ENCODE measurements around the gene RAB40B.

RAB40B gene

GRCh38 chr17:82698974-82699442, 510 bp upstream of the RAB40B start:
- Histone ChIP-seq H3K27me3 (ENCODE audit: control insufficient read depth, insufficient read depth, low read length, poor library complexity, severe bottlenecking) (peaks cover 53% of the 10 kb centered on the region), H3K9me3 (ENCODE audit: control insufficient read depth, low read length) (no peaks in the 10 kb centered on the region), H3K4me1 (ENCODE audit: control insufficient read depth, insufficient read depth, low read length) (peaks cover 12% of the 10 kb centered on the region), H3K36me3 (ENCODE audit: control insufficient read depth, insufficient read depth, low read length) (no peaks in the 10 kb centered on the region), H3K4me3 (ENCODE audit: insufficient read depth, low read depth, low read length) (peak overlapping the region; percentile 56), H3K27ac (ENCODE audit: insufficient read depth, low read depth, low read length, poor library complexity, severe bottlenecking) (no peak overlapping the region)
- WGBS, 2 experiments, result 11 to 12% methylated on average over 45 of the region's 45 CpGs

DNA sequence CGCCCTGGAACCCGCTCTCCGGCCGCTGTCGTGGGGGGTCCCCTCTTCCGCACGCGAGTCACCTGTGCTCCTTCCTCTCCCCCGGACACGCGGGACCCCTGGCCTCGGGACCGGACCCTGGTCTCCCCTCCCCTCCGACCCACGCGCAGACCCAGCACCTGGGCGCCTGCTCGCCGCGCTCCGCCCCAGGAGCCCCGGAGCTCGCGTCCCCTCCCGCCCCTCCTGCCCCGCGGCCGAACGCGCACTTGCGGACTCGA, 762 bp downstream of the RAB40B start:
- H3K4me1 ChIP-seq (ENCODE audit: control insufficient read depth, insufficient read depth, low read length), result peaks cover 12% of the 10 kb centered on the region
- no peaks in the 10 kb centered on the region for H3K36me3 ChIP-seq (ENCODE audit: control insufficient read depth, insufficient read depth, low read length)
- peaks cover 53% of the 10 kb centered on the region for H3K27me3 ChIP-seq (ENCODE audit: control insufficient read depth, insufficient read depth, low read length, poor library complexity, severe bottlenecking)
- peak overlapping the region; percentile 61 for H3K4me3 ChIP-seq (ENCODE audit: insufficient read depth, low read depth, low read length)
- WGBS, 2 experiments, result 6 to 7% methylated on average over 32 of the region's 32 CpGs
- H3K27ac ChIP-seq (ENCODE audit: insufficient read depth, low read depth, low read length, poor library complexity, severe bottlenecking), result no peak overlapping the region
- H3K9me3 ChIP-seq (ENCODE audit: control insufficient read depth, low read length), result no peaks in the 10 kb centered on the region

DNA sequence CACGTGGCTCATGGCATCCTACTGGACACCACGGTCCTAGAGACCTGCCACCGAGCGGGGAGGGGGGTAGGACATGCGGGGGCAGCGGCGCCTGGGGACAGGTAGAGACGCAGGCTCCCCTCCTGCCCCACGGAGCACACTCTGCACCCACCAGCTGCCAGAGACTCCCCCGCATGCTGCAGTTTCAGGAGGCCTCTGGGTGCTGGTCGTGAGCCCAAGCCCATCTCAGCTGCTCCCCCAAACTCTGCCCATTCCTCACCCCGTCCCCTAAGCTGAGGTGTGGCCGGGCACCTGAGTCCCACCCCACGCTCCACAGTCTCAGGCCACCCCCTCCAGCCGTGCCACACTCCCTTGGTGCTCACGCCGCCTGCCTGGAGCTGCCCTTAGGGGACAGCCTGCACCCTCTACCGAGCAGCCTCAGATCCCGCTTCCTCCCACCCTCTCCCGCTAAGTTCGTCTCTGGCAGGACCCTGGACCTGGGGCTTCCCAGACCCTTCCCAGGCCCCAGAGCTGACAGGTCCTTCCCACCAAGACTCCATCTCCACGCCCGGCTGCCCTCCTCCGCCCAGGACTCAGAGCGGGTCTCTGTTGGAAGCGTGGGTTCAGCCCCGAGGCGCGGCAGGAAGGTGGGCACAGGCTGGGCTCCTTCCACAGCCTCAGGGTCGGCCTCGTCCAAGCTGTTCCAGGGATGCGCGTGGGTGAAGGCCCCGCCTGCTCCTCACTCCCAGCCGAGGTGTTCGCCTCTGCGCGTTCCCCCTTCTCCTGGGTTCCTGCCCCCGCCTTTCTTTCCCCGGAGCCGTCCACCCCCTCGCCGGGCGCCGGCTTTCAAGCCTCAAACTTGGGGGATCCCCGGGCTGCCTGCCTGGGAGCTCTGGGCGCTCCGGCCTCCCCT, 1.3 kb downstream of the RAB40B start:
- 35 to 36% methylated on average over 48 of the region's 48 CpGs for WGBS, 2 experiments
- H3K4me3 ChIP-seq (ENCODE audit: insufficient read depth, low read depth, low read length), result peak overlapping the region; percentile 61
- peaks cover 53% of the 10 kb centered on the region for H3K27me3 ChIP-seq (ENCODE audit: control insufficient read depth, insufficient read depth, low read length, poor library complexity, severe bottlenecking)

DNA sequence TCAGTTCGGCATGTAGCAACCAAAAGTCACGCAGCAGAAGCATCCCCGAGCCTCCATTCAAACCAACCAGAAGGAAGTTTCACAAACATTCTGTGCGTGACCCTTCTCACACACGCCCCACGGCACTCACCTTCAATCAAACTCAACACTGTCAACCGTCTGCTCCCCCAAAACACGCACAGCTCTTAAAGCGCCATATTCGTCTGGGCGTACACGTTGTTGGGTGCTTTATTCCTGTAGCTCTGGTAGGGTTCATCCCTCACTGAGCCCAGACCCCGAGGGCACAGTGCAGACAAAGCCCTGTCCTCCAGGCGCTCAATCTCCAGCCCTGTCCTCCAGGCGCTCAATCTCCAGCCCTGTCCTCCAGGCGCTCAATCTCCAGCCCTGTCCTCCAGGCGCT, 2.2 kb downstream of the RAB40B start:
- peaks cover 53% of the 10 kb centered on the region for H3K27me3 ChIP-seq (ENCODE audit: control insufficient read depth, insufficient read depth, low read length, poor library complexity, severe bottlenecking)
- no peak overlapping the region for H3K27ac ChIP-seq (ENCODE audit: insufficient read depth, low read depth, low read length, poor library complexity, severe bottlenecking)
- peaks cover 10% of the 10 kb centered on the region for H3K4me1 ChIP-seq (ENCODE audit: control insufficient read depth, insufficient read depth, low read length)
- H3K9me3 ChIP-seq (ENCODE audit: control insufficient read depth, low read length), result no peaks in the 10 kb centered on the region
- no peaks in the 10 kb centered on the region for H3K36me3 ChIP-seq (ENCODE audit: control insufficient read depth, insufficient read depth, low read length)
- no peak overlapping the region for H3K4me3 ChIP-seq (ENCODE audit: insufficient read depth, low read depth, low read length)
- 86 to 88% methylated on average over 14 to 15 of the region's 17 CpGs for WGBS, 2 experiments

More for the DNA sequence above, 1.3 kb downstream of the RAB40B start:
- no peak overlapping the region for H3K27ac ChIP-seq (ENCODE audit: insufficient read depth, low read depth, low read length, poor library complexity, severe bottlenecking)
- no peaks in the 10 kb centered on the region for H3K9me3 ChIP-seq (ENCODE audit: control insufficient read depth, low read length)
- H3K36me3 ChIP-seq (ENCODE audit: control insufficient read depth, insufficient read depth, low read length), result no peaks in the 10 kb centered on the region
- H3K4me1 ChIP-seq (ENCODE audit: control insufficient read depth, insufficient read depth, low read length), result peaks cover 10% of the 10 kb centered on the region

GRCh38 chr17:82694647-82695046, 3.9 kb downstream of the RAB40B start:
- Histone ChIP-seq H3K9me3 (ENCODE audit: control insufficient read depth, low read length) (no peaks in the 10 kb centered on the region), H3K27me3 (ENCODE audit: control insufficient read depth, insufficient read depth, low read length, poor library complexity, severe bottlenecking) (peaks cover 37% of the 10 kb centered on the region), H3K27ac (ENCODE audit: insufficient read depth, low read depth, low read length, poor library complexity, severe bottlenecking) (no peak overlapping the region), H3K4me1 (ENCODE audit: control insufficient read depth, insufficient read depth, low read length) (peaks cover 10% of the 10 kb centered on the region), H3K4me3 (ENCODE audit: insufficient read depth, low read depth, low read length) (no peak overlapping the region), H3K36me3 (ENCODE audit: control insufficient read depth, insufficient read depth, low read length) (no peaks in the 10 kb centered on the region)
- 64 to 73% methylated on average over 2 of the region's 2 CpGs for WGBS, 2 experiments

GRCh38 chr17:82693168-82693867, 5.2 kb downstream of the RAB40B start:
- H3K36me3 ChIP-seq (ENCODE audit: control insufficient read depth, insufficient read depth, low read length), result no peaks in the 10 kb centered on the region
- 91 to 93% methylated on average over 22 of the region's 22 CpGs for WGBS, 2 experiments
- no peak overlapping the region for H3K27ac ChIP-seq (ENCODE audit: insufficient read depth, low read depth, low read length, poor library complexity, severe bottlenecking)
- H3K9me3 ChIP-seq (ENCODE audit: control insufficient read depth, low read length), result no peaks in the 10 kb centered on the region
- H3K4me1 ChIP-seq (ENCODE audit: control insufficient read depth, insufficient read depth, low read length), result peaks cover 10% of the 10 kb centered on the region
- peaks cover 29% of the 10 kb centered on the region for H3K27me3 ChIP-seq (ENCODE audit: control insufficient read depth, insufficient read depth, low read length, poor library complexity, severe bottlenecking)
- H3K4me3 ChIP-seq (ENCODE audit: insufficient read depth, low read depth, low read length), result no peak overlapping the region

- Histone ChIP-seq H3K27ac (ENCODE audit: insufficient read depth, low read depth, low read length, poor library complexity, severe bottlenecking) (no peak overlapping the region), H3K36me3 (ENCODE audit: control insufficient read depth, insufficient read depth, low read length) (no peaks in the 10 kb centered on the region), H3K4me1 (ENCODE audit: control insufficient read depth, insufficient read depth, low read length) (peaks cover 4% of the 10 kb centered on the region), H3K9me3 (ENCODE audit: control insufficient read depth, low read length) (no peaks in the 10 kb centered on the region), H3K27me3 (ENCODE audit: control insufficient read depth, insufficient read depth, low read length, poor library complexity, severe bottlenecking) (peaks cover 20% of the 10 kb centered on the region), H3K4me3 (ENCODE audit: insufficient read depth, low read depth, low read length) (no peak overlapping the region)
- 84 to 87% methylated on average over 16 of the region's 16 CpGs for WGBS, 2 experiments
These were observed 6.2 kb downstream of the RAB40B start for GRCh38 chr17:82692268-82692667.

GRCh38 chr17:82691714-82692113, 6.8 kb downstream of the RAB40B start:
- Histone ChIP-seq H3K4me1 (ENCODE audit: control insufficient read depth, insufficient read depth, low read length) (no peaks in the 10 kb centered on the region), H3K4me3 (ENCODE audit: insufficient read depth, low read depth, low read length) (no peak overlapping the region), H3K36me3 (ENCODE audit: control insufficient read depth, insufficient read depth, low read length) (no peaks in the 10 kb centered on the region), H3K27me3 (ENCODE audit: control insufficient read depth, insufficient read depth, low read length, poor library complexity, severe bottlenecking) (peaks cover 14% of the 10 kb centered on the region), H3K9me3 (ENCODE audit: control insufficient read depth, low read length) (no peaks in the 10 kb centered on the region), H3K27ac (ENCODE audit: insufficient read depth, low read depth, low read length, poor library complexity, severe bottlenecking) (no peak overlapping the region)
- WGBS, 2 experiments, result 92% methylated on average over 9 to 11 of the region's 17 CpGs

DNA sequence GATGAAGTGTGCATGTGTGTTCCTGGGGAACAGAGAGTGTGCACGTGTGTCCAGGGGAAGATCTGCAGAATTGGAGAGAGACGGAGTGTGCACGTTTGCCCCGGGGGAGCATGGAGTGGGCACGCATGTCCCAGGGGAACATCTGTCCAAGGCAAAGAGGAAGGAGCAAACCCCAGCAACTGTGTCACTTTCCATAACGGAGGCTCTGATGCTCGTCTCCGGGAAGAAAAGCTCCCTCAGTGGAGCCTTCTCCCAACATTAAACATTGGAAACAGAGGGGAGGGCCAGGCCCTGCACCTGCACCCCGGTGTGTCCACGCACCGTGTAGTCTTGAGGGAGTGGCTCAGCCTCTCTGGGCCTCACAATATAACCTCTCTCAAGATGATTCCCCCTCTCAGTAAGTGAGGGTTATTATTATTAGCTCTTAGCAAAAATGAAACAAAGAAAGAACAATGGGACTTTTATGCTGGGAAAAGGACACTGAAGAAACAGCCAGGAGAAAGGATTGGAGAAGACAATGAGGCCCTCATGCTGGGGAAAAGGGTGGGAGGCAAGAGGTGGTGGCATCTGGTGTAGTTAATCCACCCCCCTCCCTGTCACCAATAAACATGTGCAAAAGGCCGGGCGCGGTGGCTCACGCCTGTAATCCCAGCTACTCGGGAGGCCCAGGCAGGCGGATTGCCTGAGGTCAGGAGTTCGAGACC, 7.6 kb downstream of the RAB40B start:
- 91 to 92% methylated on average over 18 of the region's 18 CpGs for WGBS, 2 experiments

GRCh38 chr17:82689077-82689476, 9.4 kb downstream of the RAB40B start:
- Histone ChIP-seq H3K4me3 (ENCODE audit: insufficient read depth, low read depth, low read length) (no peak overlapping the region), H3K27ac (ENCODE audit: insufficient read depth, low read depth, low read length, poor library complexity, severe bottlenecking) (no peak overlapping the region), H3K27me3 (ENCODE audit: control insufficient read depth, insufficient read depth, low read length, poor library complexity, severe bottlenecking) (no peaks in the 10 kb centered on the region), H3K4me1 (ENCODE audit: control insufficient read depth, insufficient read depth, low read length) (no peaks in the 10 kb centered on the region), H3K36me3 (ENCODE audit: control insufficient read depth, insufficient read depth, low read length) (no peaks in the 10 kb centered on the region), H3K9me3 (ENCODE audit: control insufficient read depth, low read length) (no peaks in the 10 kb centered on the region)
- 88 to 90% methylated on average over 8 of the region's 8 CpGs for WGBS, 2 experiments

More for the DNA sequence above, 7.6 kb downstream of the RAB40B start:
- H3K4me3 ChIP-seq (ENCODE audit: insufficient read depth, low read depth, low read length), result no peak overlapping the region
- peaks cover 7% of the 10 kb centered on the region for H3K27me3 ChIP-seq (ENCODE audit: control insufficient read depth, insufficient read depth, low read length, poor library complexity, severe bottlenecking)
- no peaks in the 10 kb centered on the region for H3K36me3 ChIP-seq (ENCODE audit: control insufficient read depth, insufficient read depth, low read length)
- H3K4me1 ChIP-seq (ENCODE audit: control insufficient read depth, insufficient read depth, low read length), result no peaks in the 10 kb centered on the region
- H3K9me3 ChIP-seq (ENCODE audit: control insufficient read depth, low read length), result no peaks in the 10 kb centered on the region
- no peak overlapping the region for H3K27ac ChIP-seq (ENCODE audit: insufficient read depth, low read depth, low read length, poor library complexity, severe bottlenecking)

Measured in ectodermal cell (in vitro differentiated cells).